ENCODE data around the gene GHRL. TPM values are rescaled to one million over a fixed set of nuclear protein-coding genes. Genes with fewer than 3 reads are reported as not detected.

GHRL gene
- 1 to 10 TPM in 1 of 4 donors, under 1 TPM in 1, not detected in 2; 0.38 to 1.5 TPM for total RNA-seq

GRCh38 chr3:10292505-10293419 lies at the start of gene GHRL:
TSS of gene GHRL (minus strand) at chr3:10292947. CDS start at chr3:10290180, 2,767 bp downstream.
- Histone ChIP-seq H3K36me3 (peaks cover 0 to 56% (median 8%) of the 10 kb centered on the region in 3 donors), H3K4me1 (peaks cover 0 to 5% (median 0%) of the 10 kb centered on the region in 3 donors), H3K4me3 (no peak within 1 kb of the TSS), H3K27me3 (no peaks in the 10 kb centered on the region), H3K9me3 (no peaks in the 10 kb centered on the region), H3K27ac (no peak within 1 kb of the TSS)
- TF ChIP-seq CTCF (IDR thresholded peaks at IDR 0.05) (no peak), POLR2A (IDR thresholded peaks at IDR 0.05) (no peak)
- intact Hi-C loops (cut with DNase I), result no loop called here
- WGBS, 2 donors, result 58 to 67% methylated on average over 12 of the region's 12 CpGs
- no peak for DNase-seq

GRCh38 chr3:10341901-10342398 lies 49.2 kb upstream of the GHRL start:
- no peak overlapping the region for H3K27ac ChIP-seq
- peaks cover 0 to 8% (median 0%) of the 10 kb centered on the region in 4 donors for H3K27me3 ChIP-seq
- intact Hi-C loops (cut with DNase I), result loop anchor here (5.0 kb wide), 1 partner anchor 395 kb away; no protein-coding TSS in a partner anchor

GRCh38 chr3:10340476-10340875 lies 47.7 kb upstream of the GHRL start:
- H3K27ac ChIP-seq, result no peak overlapping the region
- H3K9me3 ChIP-seq, result no peaks in the 10 kb centered on the region
- intact Hi-C loops (cut with DNase I), result loop anchor here (5.0 kb wide), 1 partner anchor 397 kb away; no protein-coding TSS in a partner anchor
- H3K36me3 ChIP-seq, result no peaks in the 10 kb centered on the region
- 91 to 92% methylated on average over 11 to 14 of the region's 18 CpGs for WGBS, 2 donors
- DNase-seq, result no peak
- TF ChIP-seq CTCF (IDR thresholded peaks at IDR 0.05), result no peak
- no peak for TF ChIP-seq POLR2A (IDR thresholded peaks at IDR 0.05)
- H3K27me3 ChIP-seq, result peaks cover 0 to 13% (median 0%) of the 10 kb centered on the region in 4 donors
- no peaks in the 10 kb centered on the region for H3K4me1 ChIP-seq
- H3K4me3 ChIP-seq, result no peak overlapping the region

More at GRCh38 chr3:10341901-10342398, 49.2 kb upstream of the GHRL start:
- no peaks in the 10 kb centered on the region for H3K4me1 ChIP-seq
- 47 to 73% methylated on average over 4 to 7 of the region's 7 CpGs for WGBS, 2 donors
- no peaks in the 10 kb centered on the region for H3K36me3 ChIP-seq
- DNase-seq, result no peak
- TF ChIP-seq POLR2A (IDR thresholded peaks at IDR 0.05) (no peak), CTCF (IDR thresholded peaks at IDR 0.05) (no peak)
- H3K4me3 ChIP-seq, result no peak overlapping the region
- no peaks in the 10 kb centered on the region for H3K9me3 ChIP-seq

GRCh38 chr3:10340046-10340445 lies 47.3 kb upstream of the GHRL start:
- intact Hi-C loops (cut with DNase I), result loop anchor here (5.0 kb wide), 1 partner anchor 397 kb away; no protein-coding TSS in a partner anchor
- peaks cover 0 to 13% (median 0%) of the 10 kb centered on the region in 4 donors for H3K27me3 ChIP-seq
- no peak for DNase-seq
- TF ChIP-seq CTCF (IDR thresholded peaks at IDR 0.05), result no peak
- no peak for TF ChIP-seq POLR2A (IDR thresholded peaks at IDR 0.05)
- no peaks in the 10 kb centered on the region for H3K9me3 ChIP-seq
- H3K27ac ChIP-seq, result no peak overlapping the region
- no peaks in the 10 kb centered on the region for H3K4me1 ChIP-seq
- WGBS, 2 donors, result 36 to 63% methylated on average over 1 to 3 of the region's 4 CpGs
- no peak overlapping the region for H3K4me3 ChIP-seq
- no peaks in the 10 kb centered on the region for H3K36me3 ChIP-seq

Measured in esophagus squamous epithelium (tissue), 5 donors.